ENCODE measurements around the gene GSPT1. TPM values are rescaled to one million over a fixed set of nuclear protein-coding genes. Genes with fewer than 3 reads are reported as not detected.

Gene GSPT1
- polyA plus RNA-seq, 1 donor from 2014 or later = 31.3 TPM

DNA sequence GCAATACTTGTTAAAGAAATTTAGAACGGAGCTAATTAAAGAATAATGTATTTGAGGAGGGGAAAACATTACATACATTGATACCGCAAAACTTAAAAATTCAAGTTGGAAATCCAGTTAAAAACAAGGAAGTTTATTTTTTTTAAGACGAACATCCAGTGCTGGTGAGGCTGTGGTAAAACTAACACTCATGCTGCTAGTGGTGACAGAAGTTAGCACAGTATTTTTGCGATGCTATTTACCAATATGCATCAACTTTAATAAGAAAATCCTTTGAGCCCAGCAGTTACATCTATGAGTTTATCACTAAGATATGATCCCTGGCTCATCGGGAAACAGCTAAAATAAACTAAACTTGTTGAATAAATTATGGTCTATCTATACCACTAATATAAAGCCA, 31.7 kb downstream of the GSPT1 start:
- no peaks in the 10 kb centered on the region for H3K27me3 ChIP-seq (ENCODE audit: insufficient read depth, low read depth, low read length)
- no peak overlapping the region for H3K4me3 ChIP-seq (ENCODE audit: low read length)
- TF ChIP-seq MXI1 (conservative IDR thresholded peaks at IDR 0.05; ENCODE audit: poor library complexity, severe bottlenecking) (no peak), REST (IDR thresholded peaks at IDR 0.05; ENCODE audit: borderline replicate concordance) (no peak), TAF1 (IDR thresholded peaks at IDR 0.05; ENCODE audit: low read depth) (no peak), CTCF (IDR thresholded peaks at IDR 0.05; ENCODE audit: poor library complexity, severe bottlenecking) (no peak)
- no peaks in the 10 kb centered on the region for H4K20me1 ChIP-seq (ENCODE audit: insufficient read depth)
- H2AFZ ChIP-seq (ENCODE audit: low read depth, low read length) = no peak overlapping the region
- H3K27ac ChIP-seq (ENCODE audit: low read length) = no peak overlapping the region
- no peaks in the 10 kb centered on the region for H3K9me3 ChIP-seq (ENCODE audit: low read length)
- no peaks in the 10 kb centered on the region for H3K79me2 ChIP-seq (replicated peaks; ENCODE audit: insufficient read depth, low read length)
- H3K36me3 ChIP-seq (ENCODE audit: insufficient read depth, low read length) = peaks cover 5% of the 10 kb centered on the region
- no peak overlapping the region for H3K9ac ChIP-seq (ENCODE audit: low read length)
- H3K9me2 ChIP-seq (ENCODE audit: insufficient read depth, low read length) = no peaks in the 10 kb centered on the region
- H3F3A ChIP-seq (ENCODE audit: insufficient read depth, low read length, poor library complexity, severe bottlenecking) = no peaks in the 10 kb centered on the region
- no peak overlapping the region for H3K4me2 ChIP-seq (ENCODE audit: low read length)

GRCh38 chr16:11880007-11880406, 35.7 kb downstream of the GSPT1 start:
- Histone ChIP-seq H3K27me3 (ENCODE audit: insufficient read depth, low read depth, low read length) (no peaks in the 10 kb centered on the region), H3K9me3 (ENCODE audit: low read length) (no peaks in the 10 kb centered on the region), H3K9ac (ENCODE audit: low read length) (no peak overlapping the region), H3K9me2 (ENCODE audit: insufficient read depth, low read length) (no peaks in the 10 kb centered on the region), H3K4me2 (ENCODE audit: low read length) (no peak overlapping the region), H3K4me3 (ENCODE audit: low read length) (no peak overlapping the region), H4K20me1 (ENCODE audit: insufficient read depth) (no peaks in the 10 kb centered on the region), H3K79me2 (replicated peaks; ENCODE audit: insufficient read depth, low read length) (no peaks in the 10 kb centered on the region), H3K27ac (ENCODE audit: low read length) (no peak overlapping the region), H3K36me3 (ENCODE audit: insufficient read depth, low read length) (peaks cover 5% of the 10 kb centered on the region), H3F3A (ENCODE audit: insufficient read depth, low read length, poor library complexity, severe bottlenecking) (no peaks in the 10 kb centered on the region), H2AFZ (ENCODE audit: low read depth, low read length) (no peak overlapping the region)
- no peak for TF ChIP-seq SMC3 (conservative IDR thresholded peaks at IDR 0.05; ENCODE audit: poor library complexity)
- no peak for TF ChIP-seq POLR2AphosphoS5 (IDR thresholded peaks at IDR 0.05)
- no peak for TF ChIP-seq CTCF (IDR thresholded peaks at IDR 0.05; ENCODE audit: poor library complexity, severe bottlenecking)
- no peak for TF ChIP-seq RAD21 (conservative IDR thresholded peaks at IDR 0.05)
- TF ChIP-seq EZH2 (IDR thresholded peaks at IDR 0.05; ENCODE audit: borderline replicate concordance, insufficient read depth, low read length, poor library complexity, severe bottlenecking) = no peak
- no peak for TF ChIP-seq REST (IDR thresholded peaks at IDR 0.05; ENCODE audit: borderline replicate concordance)

Data from neural cell (in vitro differentiated cells).